NCI-H2029 treated with DMSO at 0.1 percent for 48 hours (cell line): ENCODE data around the gene PARS2.

Experiments
- DNase-seq: peaks from one replicate; lab custom pipeline; 2025; lab: John Stamatoyannopoulos, UW

Gene PARS2

GRCh38 chr1:54736685-54737084 lies 27.6 kb downstream of the PARS2 start:
- no peak for DNase-seq

- no peak for DNase-seq
Observed at GRCh38 chr1:54728027-54728426, 36.3 kb downstream of the PARS2 start.

- no peak for DNase-seq
Observed at GRCh38 chr1:54724771-54725170, 39.6 kb downstream of the PARS2 start.

- DNase-seq: no peak
Observed at GRCh38 chr1:54723985-54724384, 40.3 kb downstream of the PARS2 start.

GRCh38 chr1:54721719-54722118 lies 42.6 kb downstream of the PARS2 start:
- no peak for DNase-seq

- DNase-seq: no peak
Observed at GRCh38 chr1:54716299-54717047, 47.9 kb downstream of the PARS2 start.

- DNase-seq: peak; percentile 66
Observed at GRCh38 chr1:54715493-54716298, 48.6 kb downstream of the PARS2 start, which contains the start of gene TTC4. TSS of gene TTC4 (plus strand) at chr1:54715861. CDS start at chr1:54715909, 48 bp downstream.

- DNase-seq: no peak
Observed at GRCh38 chr1:54714881-54715492, 49.3 kb downstream of the PARS2 start.

- DNase-seq: no peak
Observed at GRCh38 chr1:54711536-54711935, 52.8 kb downstream of the PARS2 start.

- no peak for DNase-seq
Observed at GRCh38 chr1:54710841-54711240, 53.5 kb downstream of the PARS2 start.

- DNase-seq: no peak
Observed at GRCh38 chr1:54710434-54710833, 53.9 kb downstream of the PARS2 start.

GRCh38 chr1:54709547-54710292 lies 54.6 kb downstream of the PARS2 start:
- DNase-seq: no peak

GRCh38 chr1:54708385-54708784 lies 55.9 kb downstream of the PARS2 start:
- DNase-seq: no peak
